ENCODE data around the gene CNTNAP5. TPM values are rescaled to one million over a fixed set of nuclear protein-coding genes. Genes with fewer than 3 reads are reported as not detected.

The CNTNAP5 gene
- total RNA-seq, 2 experiments from 2014 or later, result not detected

- DNase-seq, result no peak
- TF ChIP-seq CTCF (IDR thresholded peaks at IDR 0.05), result no peak
- CTCF ChIA-PET, result no interaction called here
- Mint-ChIP-seq H3K4me1 (ENCODE audit: low read depth) (no peaks in the 10 kb centered on the region), H3K27ac (no peak overlapping the region), H3K4me3 (no peak overlapping the region), H3K9me3 (peaks cover 4% of the 10 kb centered on the region), H3K27me3 (no peaks in the 10 kb centered on the region), H3K36me3 (ENCODE audit: low read depth) (no peaks in the 10 kb centered on the region)
- Histone ChIP-seq H3K9me3 (ENCODE audit: control insufficient read depth in 1 of 2, insufficient read depth in 1 of 2, low read length in 2 of 2) (no peaks in the 10 kb centered on the region), H3K27me3 (ENCODE audit: control insufficient read depth in 1 of 2, insufficient read depth in 2 of 2, low read length in 2 of 2) (no peaks in the 10 kb centered on the region), H3K4me3 (ENCODE audit: low read length) (no peak overlapping the region), H3K36me3 (ENCODE audit: insufficient read depth, low read length) (no peaks in the 10 kb centered on the region), H3K27ac (ENCODE audit: low read depth in 1 of 2, low read length in 2 of 2) (no peak overlapping the region), H3K4me1 (ENCODE audit: insufficient read depth, low read length) (no peaks in the 10 kb centered on the region)
- POLR2A ChIA-PET, result no interaction called here
- ATAC-seq (ENCODE audit: poor library complexity), result no peak
- intact Hi-C loops (cut with DNase I, micrococcal nuclease), result loop anchor here in 1 of 2 experiments (1.0 kb wide), 1 partner anchor 36 kb away; no protein-coding TSS in a partner anchor
Observed at GRCh38 chr2:124763611-124764010, 738.5 kb downstream of the CNTNAP5 start.

- no peak for ATAC-seq (ENCODE audit: poor library complexity)
- no peak overlapping the region for H3K27ac ChIP-seq (ENCODE audit: low read depth in 1 of 2, low read length in 2 of 2)
- no peaks in the 10 kb centered on the region for H3K27me3 ChIP-seq (ENCODE audit: control insufficient read depth in 1 of 2, insufficient read depth in 2 of 2, low read length in 2 of 2)
- CTCF ChIA-PET, result no interaction called here
- POLR2A ChIA-PET, result no interaction called here
- intact Hi-C loops (cut with DNase I, micrococcal nuclease), result no loop called here
- DNase-seq, result no peak
- no peak for TF ChIP-seq CTCF (IDR thresholded peaks at IDR 0.05)
- Mint-ChIP-seq H3K36me3 (ENCODE audit: low read depth) (no peaks in the 10 kb centered on the region), H3K4me3 (no peak overlapping the region), H3K4me1 (ENCODE audit: low read depth) (no peaks in the 10 kb centered on the region), H3K27me3 (no peaks in the 10 kb centered on the region), H3K9me3 (peaks cover 9% of the 10 kb centered on the region), H3K27ac (no peak overlapping the region)
- no peak overlapping the region for H3K4me3 ChIP-seq (ENCODE audit: low read length)
- H3K36me3 ChIP-seq (ENCODE audit: insufficient read depth, low read length), result no peaks in the 10 kb centered on the region
- peaks cover 0 to 5% of the 10 kb centered on the region in 2 experiments for H3K9me3 ChIP-seq (ENCODE audit: control insufficient read depth in 1 of 2, insufficient read depth in 1 of 2, low read length in 2 of 2)
- H3K4me1 ChIP-seq (ENCODE audit: insufficient read depth, low read length), result no peaks in the 10 kb centered on the region
Observed at GRCh38 chr2:124774781-124775180, 749.7 kb downstream of the CNTNAP5 start.

- peaks cover 0 to 5% of the 10 kb centered on the region in 2 experiments for H3K9me3 ChIP-seq (ENCODE audit: control insufficient read depth in 1 of 2, insufficient read depth in 1 of 2, low read length in 2 of 2)
- intact Hi-C loops (cut with DNase I, micrococcal nuclease), result no loop called here
- TF ChIP-seq CTCF (IDR thresholded peaks at IDR 0.05), result no peak
- H3K36me3 ChIP-seq (ENCODE audit: insufficient read depth, low read length), result no peaks in the 10 kb centered on the region
- H3K4me3 Mint-ChIP-seq, result no peak overlapping the region
- H3K4me1 Mint-ChIP-seq (ENCODE audit: low read depth), result no peaks in the 10 kb centered on the region
- H3K4me1 ChIP-seq (ENCODE audit: insufficient read depth, low read length), result no peaks in the 10 kb centered on the region
- no peaks in the 10 kb centered on the region for H3K36me3 Mint-ChIP-seq (ENCODE audit: low read depth)
- DNase-seq, result no peak
- peaks cover 9% of the 10 kb centered on the region for H3K9me3 Mint-ChIP-seq
- ChIA-PET CTCF (no interaction called here), POLR2A (no interaction called here)
- H3K4me3 ChIP-seq (ENCODE audit: low read length), result no peak overlapping the region
- H3K27ac Mint-ChIP-seq, result no peak overlapping the region
- no peaks in the 10 kb centered on the region for H3K27me3 Mint-ChIP-seq
- ATAC-seq (ENCODE audit: poor library complexity), result no peak
- H3K27me3 ChIP-seq (ENCODE audit: control insufficient read depth in 1 of 2, insufficient read depth in 2 of 2, low read length in 2 of 2), result no peaks in the 10 kb centered on the region
- no peak overlapping the region for H3K27ac ChIP-seq (ENCODE audit: low read depth in 1 of 2, low read length in 2 of 2)
Observed at GRCh38 chr2:124776332-124776731, 751.2 kb downstream of the CNTNAP5 start.
